ENCODE results near the gene STRN4. TPM values are rescaled to one million over a fixed set of nuclear protein-coding genes. Genes with fewer than 3 reads are reported as not detected.

Gene STRN4
- total and polyA plus RNA-seq, 2 donors (not counting 3 experiments of a cell fraction or from before 2014, with no cell fraction given), result 116 to 144 TPM

DNA sequence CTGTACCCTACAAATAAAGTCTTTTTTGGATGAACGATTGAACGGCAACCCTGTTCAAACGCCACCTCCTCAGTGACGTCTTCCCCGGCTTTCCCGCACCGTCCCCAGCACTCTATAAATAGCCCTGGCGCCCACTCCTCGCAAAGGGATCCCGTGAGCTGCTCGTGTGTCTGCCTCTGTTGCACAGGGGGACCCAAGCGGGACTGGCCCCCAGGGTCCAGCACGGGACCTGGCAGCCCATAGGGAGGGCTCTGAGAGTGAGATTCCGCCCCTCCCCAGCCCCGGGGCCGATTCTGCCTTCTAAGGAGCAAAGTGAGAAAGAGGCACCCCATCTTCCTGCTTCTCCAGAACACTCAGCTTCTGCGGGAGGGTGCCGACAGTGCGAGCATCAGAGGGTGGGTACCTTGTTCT, 8.5 kb downstream of the STRN4 start:
- TF ChIP-seq POLR2A (IDR thresholded peaks at IDR 0.05; ENCODE audit: low read depth, low read length) (no peak), GATA2 (IDR thresholded peaks at IDR 0.05; ENCODE audit: insufficient read depth, insufficient read length, low read depth, low read length) (no peak), POLR2AphosphoS5 (IDR thresholded peaks at IDR 0.05; ENCODE audit: insufficient read depth, low read depth, low read length) (no peak), EZH2 (IDR thresholded peaks at IDR 0.05; ENCODE audit: borderline replicate concordance, low read depth, low read length, severe bottlenecking) (no peak), MYC (IDR thresholded peaks at IDR 0.05; ENCODE audit: low read depth, low read length) (no peak), FOS (IDR thresholded peaks at IDR 0.05; ENCODE audit: borderline replicate concordance, insufficient read depth, low read length) (no peak), JUN (IDR thresholded peaks at IDR 0.05; ENCODE audit: borderline replicate concordance, insufficient read depth, insufficient read length, low read depth) (no peak)
- TF ChIP-seq, protein P1, sequence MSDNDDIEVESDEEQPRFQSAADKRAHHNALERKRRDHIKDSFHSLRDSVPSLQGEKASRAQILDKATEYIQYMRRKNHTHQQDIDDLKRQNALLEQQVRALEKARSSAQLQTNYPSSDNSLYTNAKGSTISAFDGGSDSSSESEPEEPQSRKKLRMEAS (IDR thresholded peaks at IDR 0.05; ENCODE audit: insufficient read depth, insufficient read length), result no peak
- TF ChIP-seq, protein P2, sequence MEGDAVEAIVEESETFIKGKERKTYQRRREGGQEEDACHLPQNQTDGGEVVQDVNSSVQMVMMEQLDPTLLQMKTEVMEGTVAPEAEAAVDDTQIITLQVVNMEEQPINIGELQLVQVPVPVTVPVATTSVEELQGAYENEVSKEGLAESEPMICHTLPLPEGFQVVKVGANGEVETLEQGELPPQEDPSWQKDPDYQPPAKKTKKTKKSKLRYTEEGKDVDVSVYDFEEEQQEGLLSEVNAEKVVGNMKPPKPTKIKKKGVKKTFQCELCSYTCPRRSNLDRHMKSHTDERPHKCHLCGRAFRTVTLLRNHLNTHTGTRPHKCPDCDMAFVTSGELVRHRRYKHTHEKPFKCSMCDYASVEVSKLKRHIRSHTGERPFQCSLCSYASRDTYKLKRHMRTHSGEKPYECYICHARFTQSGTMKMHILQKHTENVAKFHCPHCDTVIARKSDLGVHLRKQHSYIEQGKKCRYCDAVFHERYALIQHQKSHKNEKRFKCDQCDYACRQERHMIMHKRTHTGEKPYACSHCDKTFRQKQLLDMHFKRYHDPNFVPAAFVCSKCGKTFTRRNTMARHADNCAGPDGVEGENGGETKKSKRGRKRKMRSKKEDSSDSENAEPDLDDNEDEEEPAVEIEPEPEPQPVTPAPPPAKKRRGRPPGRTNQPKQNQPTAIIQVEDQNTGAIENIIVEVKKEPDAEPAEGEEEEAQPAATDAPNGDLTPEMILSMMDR (IDR thresholded peaks at IDR 0.05; ENCODE audit: extremely low read depth in 1 of 2, insufficient read depth in 1 of 2, low read depth in 1 of 2, low read length in 2 of 2), result no peak
- peaks cover 0 to 27% of the 10 kb centered on the region in 2 experiments for H3K36me3 ChIP-seq (ENCODE audit: control insufficient read depth in 2 of 2, extremely low read depth in 1 of 2, insufficient read depth in 2 of 2, low read length in 2 of 2)
- H3K9ac ChIP-seq (replicated peaks; ENCODE audit: extremely low read depth, insufficient read depth, low read length), result no peak overlapping the region
- dilution Hi-C loops (cut with MboI; ENCODE audit: extremely low pct_ligation_motif_present, low sequenced_read_pairs) (no loop called here), intact Hi-C loops (cut with micrococcal nuclease) (no loop called here)
- FAIRE-seq (no peak), DNase-seq (ENCODE audit: low read depth, low spot score) (no peak)
- H3K79me2 ChIP-seq (ENCODE audit: control insufficient read depth, insufficient read depth, low read length), result peaks cover 69% of the 10 kb centered on the region
- ChIA-PET POLR2A (no interaction called here), CTCF (interaction anchor here (0.8 to 0.9 kb wide), 2 partner anchors 9 to 11 kb away, joined by 3 to 6 read pairs; no protein-coding TSS in a partner anchor)
- no peak overlapping the region for H3K27ac ChIP-seq (ENCODE audit: insufficient read depth, low read depth, low read length)
- peaks cover 11% of the 10 kb centered on the region for H3K4me1 ChIP-seq (ENCODE audit: control insufficient read depth, extremely low read depth, insufficient read depth, low read length)
- no peaks in the 10 kb centered on the region for H3K9me3 ChIP-seq (replicated peaks; ENCODE audit: control insufficient read depth, insufficient read depth, low read length)
- no peaks in the 10 kb centered on the region for H3K9me1 ChIP-seq (replicated peaks; ENCODE audit: control insufficient read depth, extremely low read depth, insufficient read depth, low read length)
- no peak overlapping the region for H2AFZ ChIP-seq (ENCODE audit: low read depth, low read length)
- H3K4me3 ChIP-seq (replicated peaks in 1 of 3; ENCODE audit: insufficient read depth in 1 of 3, low read depth in 1 of 3, low read length in 3 of 3), result no peak overlapping the region
- H3K27me3 ChIP-seq (ENCODE audit: control insufficient read depth in 2 of 2, insufficient read depth in 2 of 2, low read length in 2 of 2), result no peaks in the 10 kb centered on the region
- H4K20me1 ChIP-seq (replicated peaks; ENCODE audit: control insufficient read depth, extremely low read depth, insufficient read depth, low read length), result peaks cover 2% of the 10 kb centered on the region
- no peak overlapping the region for H3K4me2 ChIP-seq (ENCODE audit: insufficient read depth, low read length)
- no TSS peak for BruUV-seq (replicated peaks)
